Hippocampal formation (tissue), 2 donors: Measurements from ENCODE around the gene CD48.
A peak's percentile ranks its signal among the peaks of the same experiment; 100 is the strongest.

Experiments used
- DNase-seq, 2 donors: peaks; one replicate each; lab custom pipeline; 2025; lab: John Stamatoyannopoulos, UW

Gene CD48

DNA sequence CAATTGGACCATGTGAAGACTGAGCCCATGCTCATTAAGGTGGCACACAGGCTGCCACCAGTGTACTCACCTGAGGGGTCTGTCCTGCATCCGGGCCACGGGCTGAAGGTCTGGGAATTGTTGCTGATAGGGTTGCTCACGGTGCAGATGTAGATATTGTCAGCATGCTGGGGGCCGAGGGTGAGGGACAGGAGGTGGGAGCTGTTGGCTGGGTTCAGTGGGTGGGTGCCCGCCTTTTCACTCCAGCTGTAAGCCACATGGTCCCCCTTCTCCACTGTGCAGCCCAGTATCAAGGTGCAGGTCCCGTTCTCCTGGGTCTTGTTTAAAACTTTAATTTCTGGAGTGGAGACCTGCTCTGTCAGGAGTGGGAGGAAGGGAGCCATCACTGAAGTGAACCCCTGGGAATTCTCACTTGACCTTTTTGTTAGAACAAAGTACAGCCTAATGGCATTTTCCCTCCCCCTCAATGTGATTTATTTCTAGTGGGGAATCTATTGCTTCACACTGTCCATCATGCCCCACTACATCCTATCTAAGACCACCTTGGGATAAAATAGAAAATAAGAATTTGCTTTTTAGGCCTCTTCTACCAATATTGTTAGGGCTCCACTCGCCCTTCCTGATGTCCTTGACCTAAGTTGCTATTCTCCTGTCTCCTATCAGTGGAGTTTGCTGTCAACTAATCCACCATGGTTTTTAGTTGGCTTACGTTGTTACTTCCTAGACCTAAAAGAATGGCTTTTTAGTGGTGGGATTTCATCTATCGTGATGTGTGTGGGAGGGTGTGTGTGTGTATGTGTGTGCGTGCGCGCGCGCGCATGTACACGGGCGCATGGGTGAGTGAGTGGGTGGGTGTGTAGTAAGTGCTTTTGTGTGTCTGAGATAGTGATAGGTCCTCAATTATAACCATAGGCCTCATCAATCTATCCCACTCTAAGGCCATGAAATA is 76.8 kb downstream of the CD48 start:
- DNase-seq, result no peak

DNA sequence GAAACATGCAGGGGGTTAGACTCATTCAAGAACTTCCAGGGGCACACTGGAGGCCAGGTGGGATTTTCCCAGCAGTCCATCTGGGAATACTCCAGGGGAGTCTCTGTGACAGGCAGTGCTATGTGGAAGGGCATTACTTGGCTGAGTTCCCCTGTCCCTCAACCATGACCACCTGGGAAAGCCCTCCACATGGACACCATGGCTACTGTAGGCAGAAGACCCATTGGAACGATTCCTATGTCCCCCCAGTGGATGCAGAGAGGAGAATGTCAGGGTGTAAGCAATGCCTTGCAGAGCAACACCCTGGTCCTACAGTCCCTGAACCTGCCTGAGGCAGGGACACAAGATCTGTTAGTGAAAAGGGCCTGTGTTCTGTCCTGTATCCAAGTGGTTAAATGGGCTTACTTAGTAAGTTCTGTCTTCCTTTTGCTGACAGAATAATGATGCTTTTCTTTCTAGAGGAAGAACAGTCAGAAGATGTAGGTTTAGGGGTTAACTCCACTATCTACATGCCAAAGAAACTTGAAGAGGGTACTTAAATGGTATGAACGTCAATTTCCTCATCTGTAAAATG is 78.2 kb downstream of the CD48 start:
- no peak for DNase-seq

- no peak for DNase-seq
Observed at GRCh38 chr1:160631983-160632625, 79.5 kb downstream of the CD48 start.

- no peak for DNase-seq
Observed at GRCh38 chr1:160630523-160631451, 80.8 kb downstream of the CD48 start.

- DNase-seq, result peak; percentile 9 to 11
Observed at GRCh38 chr1:160629286-160630210, 82.1 kb downstream of the CD48 start.

- no peak for DNase-seq
Observed at GRCh38 chr1:160628799-160629263, 82.8 kb downstream of the CD48 start.
